ENCODE data around the gene SATL1.
"Not testable (repeated sequence)": the region's sequence is repeated elsewhere in the genome, so short reads cannot be mapped to it uniquely, and the experiment has no call there.

The SATL1 gene

GRCh38 chrX:85107407-85107806, 136.2 kb downstream of the SATL1 start:
- DNase-seq (ENCODE audit: extremely low read depth, insufficient read length) = no peak
- H3K4me3 ChIP-seq (replicated peaks; ENCODE audit: low read depth, low read length) = no peak overlapping the region
- no peaks in the 10 kb centered on the region for H3K36me3 ChIP-seq (ENCODE audit: control insufficient read depth, insufficient read depth, low read length)
- H3K27me3 ChIP-seq (replicated peaks; ENCODE audit: control insufficient read depth, insufficient read depth, low read length) = no peaks in the 10 kb centered on the region
- no peak for TF ChIP-seq CTCF (IDR thresholded peaks at IDR 0.05; ENCODE audit: insufficient read depth, low read length, poor library complexity, severe bottlenecking)

DNA sequence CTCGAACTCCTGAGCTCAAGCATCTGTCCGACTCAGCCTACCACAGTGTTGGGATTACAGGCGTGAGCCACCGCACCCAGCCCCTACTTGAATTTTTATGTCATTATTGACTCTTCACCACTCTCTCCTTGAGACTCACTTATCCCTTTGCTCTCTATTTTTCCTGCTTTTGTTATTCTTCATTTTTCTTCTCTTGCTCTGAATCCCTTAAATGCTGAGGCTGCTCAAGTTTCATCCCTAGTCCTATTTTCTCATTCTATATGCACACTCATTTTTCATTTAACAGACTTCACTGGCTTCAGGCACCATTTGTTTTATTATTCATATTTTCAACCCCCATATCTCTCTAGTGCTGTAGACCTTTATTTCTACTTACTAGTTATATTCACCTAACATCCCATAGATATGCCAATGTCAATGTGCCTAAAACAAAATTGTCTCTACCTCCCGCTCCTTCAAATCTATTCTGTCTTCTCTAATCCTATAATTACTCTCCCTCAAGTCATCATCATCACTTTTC, 154.2 kb downstream of the SATL1 start:
- H3K27me3 ChIP-seq (replicated peaks; ENCODE audit: control insufficient read depth, insufficient read depth, low read length) = no peaks in the 10 kb centered on the region
- no peaks in the 10 kb centered on the region for H3K36me3 ChIP-seq (ENCODE audit: control insufficient read depth, insufficient read depth, low read length)
- no peak overlapping the region for H3K4me3 ChIP-seq (replicated peaks; ENCODE audit: low read depth, low read length)
- DNase-seq (ENCODE audit: extremely low read depth, insufficient read length) = no peak
- TF ChIP-seq CTCF (IDR thresholded peaks at IDR 0.05; ENCODE audit: insufficient read depth, low read length, poor library complexity, severe bottlenecking) = no peak

- H3K36me3 ChIP-seq (ENCODE audit: control insufficient read depth, insufficient read depth, low read length) = no peaks in the 10 kb centered on the region
- DNase-seq (ENCODE audit: extremely low read depth, insufficient read length) = no peak
- TF ChIP-seq CTCF (IDR thresholded peaks at IDR 0.05; ENCODE audit: insufficient read depth, low read length, poor library complexity, severe bottlenecking) = peak; percentile 81
- no peak overlapping the region for H3K4me3 ChIP-seq (replicated peaks; ENCODE audit: low read depth, low read length)
- no peaks in the 10 kb centered on the region for H3K27me3 ChIP-seq (replicated peaks; ENCODE audit: control insufficient read depth, insufficient read depth, low read length)
Measured at GRCh38 chrX:85084770-85085393, 158.7 kb downstream of the SATL1 start.

GRCh38 chrX:85077247-85077646, 166.3 kb downstream of the SATL1 start:
- not testable (repeated sequence) for H3K36me3 ChIP-seq (ENCODE audit: control insufficient read depth, insufficient read depth, low read length); H3K27me3 ChIP-seq (replicated peaks; ENCODE audit: control insufficient read depth, insufficient read depth, low read length); DNase-seq (ENCODE audit: extremely low read depth, insufficient read length); H3K4me3 ChIP-seq (replicated peaks; ENCODE audit: low read depth, low read length)

- H3K4me3 ChIP-seq (replicated peaks; ENCODE audit: low read depth, low read length) = no peak overlapping the region
- no peaks in the 10 kb centered on the region for H3K27me3 ChIP-seq (replicated peaks; ENCODE audit: control insufficient read depth, insufficient read depth, low read length)
- no peak for TF ChIP-seq CTCF (IDR thresholded peaks at IDR 0.05; ENCODE audit: insufficient read depth, low read length, poor library complexity, severe bottlenecking)
Measured at GRCh38 chrX:85065512-85066198, 177.9 kb downstream of the SATL1 start.

DNA sequence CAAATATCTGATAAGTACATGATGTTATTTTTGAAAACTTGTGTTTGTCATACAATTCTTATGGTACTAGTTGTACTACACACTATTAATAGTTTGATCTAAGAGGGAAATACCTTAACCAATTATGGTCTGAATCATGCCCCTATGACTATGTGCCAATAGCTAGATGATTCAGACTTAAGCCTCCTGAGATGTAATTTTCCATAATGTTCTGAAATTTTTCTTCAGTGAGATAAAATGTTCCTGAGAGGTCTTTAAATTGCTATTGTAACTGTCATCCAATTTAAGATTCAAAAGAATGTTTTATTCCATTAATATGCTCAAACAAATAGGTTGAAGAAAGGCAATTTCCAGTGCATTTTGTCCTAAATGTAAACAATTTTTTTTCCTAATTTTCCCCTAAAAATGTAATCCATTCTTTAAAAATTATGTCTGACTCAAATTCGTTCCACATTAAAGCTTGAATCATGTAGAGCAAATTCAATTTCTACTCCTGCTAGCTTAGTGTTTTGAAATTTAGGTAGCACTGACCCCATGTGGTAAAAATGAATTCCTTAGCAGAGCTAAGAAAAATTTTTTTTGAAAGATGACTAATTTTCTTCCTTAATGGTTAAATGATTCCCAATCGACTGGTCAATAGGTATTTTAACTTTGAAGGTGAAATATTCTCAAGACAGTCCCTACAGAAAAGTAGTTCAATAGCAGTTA, 190.8 kb downstream of the SATL1 start:
- DNase-seq (ENCODE audit: extremely low read depth, insufficient read length) = no peak
- peak; percentile 13 for TF ChIP-seq CTCF (IDR thresholded peaks at IDR 0.05; ENCODE audit: insufficient read depth, low read length, poor library complexity, severe bottlenecking)
- H3K27me3 ChIP-seq (replicated peaks; ENCODE audit: control insufficient read depth, insufficient read depth, low read length) = no peaks in the 10 kb centered on the region
- H3K4me3 ChIP-seq (replicated peaks; ENCODE audit: low read depth, low read length) = no peak overlapping the region
- H3K36me3 ChIP-seq (ENCODE audit: control insufficient read depth, insufficient read depth, low read length) = no peaks in the 10 kb centered on the region

More at GRCh38 chrX:85065512-85066198, 177.9 kb downstream of the SATL1 start:
- DNase-seq (ENCODE audit: extremely low read depth, insufficient read length) = no peak
- no peaks in the 10 kb centered on the region for H3K36me3 ChIP-seq (ENCODE audit: control insufficient read depth, insufficient read depth, low read length)
